Astrocyte of the spinal cord (primary cell): ENCODE measurements around the gene PFKL.

Experiments
- DNase-seq: peaks from one replicate; pipeline ENCODE4 v3.0.0; 2011; ENCODE audit warnings: low read depth, low spot score
- H3K4me3 ChIP-seq: 2 replicates; pipeline ENCODE4 v1.5.1; 2011; ENCODE audit warnings: low read depth, mild to moderate bottlenecking, low read length, moderate library complexity
- in situ Hi-C: cut with HindIII; loops from 2 replicates; pipeline ENCODE4 v1.10.0; 2017; ENCODE audit warnings: low sequenced_read_pairs
- TF ChIP-seq, protein P1 (sequence below): IDR thresholded peaks from 2 replicates; pipeline ENCODE4 v1.5.1; 2012; ENCODE audit warnings: low read depth, mild to moderate bottlenecking, low read length, inconsistent platforms

PFKL gene

GRCh38 chr21:44299458-44300261 is at the start of gene PFKL:
TSS of gene PFKL (plus strand) at chr21:44300053. CDS start at chr21:44300106, 53 bp downstream.
- peak within 1 kb of the TSS; percentile 60 for H3K4me3 ChIP-seq
- in situ Hi-C loops, result no loop called here
- TF ChIP-seq, protein P1, sequence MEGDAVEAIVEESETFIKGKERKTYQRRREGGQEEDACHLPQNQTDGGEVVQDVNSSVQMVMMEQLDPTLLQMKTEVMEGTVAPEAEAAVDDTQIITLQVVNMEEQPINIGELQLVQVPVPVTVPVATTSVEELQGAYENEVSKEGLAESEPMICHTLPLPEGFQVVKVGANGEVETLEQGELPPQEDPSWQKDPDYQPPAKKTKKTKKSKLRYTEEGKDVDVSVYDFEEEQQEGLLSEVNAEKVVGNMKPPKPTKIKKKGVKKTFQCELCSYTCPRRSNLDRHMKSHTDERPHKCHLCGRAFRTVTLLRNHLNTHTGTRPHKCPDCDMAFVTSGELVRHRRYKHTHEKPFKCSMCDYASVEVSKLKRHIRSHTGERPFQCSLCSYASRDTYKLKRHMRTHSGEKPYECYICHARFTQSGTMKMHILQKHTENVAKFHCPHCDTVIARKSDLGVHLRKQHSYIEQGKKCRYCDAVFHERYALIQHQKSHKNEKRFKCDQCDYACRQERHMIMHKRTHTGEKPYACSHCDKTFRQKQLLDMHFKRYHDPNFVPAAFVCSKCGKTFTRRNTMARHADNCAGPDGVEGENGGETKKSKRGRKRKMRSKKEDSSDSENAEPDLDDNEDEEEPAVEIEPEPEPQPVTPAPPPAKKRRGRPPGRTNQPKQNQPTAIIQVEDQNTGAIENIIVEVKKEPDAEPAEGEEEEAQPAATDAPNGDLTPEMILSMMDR, result no peak
- DNase-seq, result peak; percentile 26

- no peak overlapping the region for H3K4me3 ChIP-seq
- DNase-seq, result no peak
- TF ChIP-seq, protein P1, result no peak
- in situ Hi-C loops, result no loop called here
Observed at GRCh38 chr21:44253832-44254710, 45.8 kb upstream of the PFKL start.

DNA sequence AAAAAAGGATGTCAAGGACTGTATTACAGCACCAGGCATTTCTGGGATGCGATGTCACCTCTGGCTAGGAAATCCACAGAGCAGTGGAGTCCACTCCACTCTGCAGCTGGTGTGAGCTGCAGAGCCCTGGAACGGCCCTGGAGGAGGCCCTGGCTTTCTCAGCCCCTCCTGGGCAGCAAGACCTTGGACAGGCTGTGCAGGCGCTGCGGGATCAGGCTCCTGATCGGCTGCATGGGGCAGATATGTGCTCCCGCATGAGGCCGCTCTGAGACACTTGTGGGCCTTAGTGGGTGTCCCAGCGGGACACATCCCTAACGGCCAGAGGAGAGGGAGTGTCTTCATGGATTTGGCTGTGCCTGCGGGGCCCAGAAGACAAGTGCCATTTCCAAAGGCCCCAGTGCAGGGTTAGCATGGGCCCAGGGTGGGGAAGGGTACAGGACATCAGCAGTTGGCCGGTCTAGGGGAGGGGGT is 44.3 kb upstream of the PFKL start:
- TF ChIP-seq, protein P1, result no peak
- DNase-seq, result no peak
- H3K4me3 ChIP-seq, result no peak overlapping the region
- in situ Hi-C loops, result no loop called here

GRCh38 chr21:44258056-44258725 is 41.7 kb upstream of the PFKL start:
- no peak overlapping the region for H3K4me3 ChIP-seq
- TF ChIP-seq, protein P1, result no peak
- in situ Hi-C loops, result no loop called here
- no peak for DNase-seq

- no peak overlapping the region for H3K4me3 ChIP-seq
- DNase-seq, result no peak
- TF ChIP-seq, protein P1, result no peak
- in situ Hi-C loops, result no loop called here
Observed at GRCh38 chr21:44259082-44259705, 40.7 kb upstream of the PFKL start.

DNA sequence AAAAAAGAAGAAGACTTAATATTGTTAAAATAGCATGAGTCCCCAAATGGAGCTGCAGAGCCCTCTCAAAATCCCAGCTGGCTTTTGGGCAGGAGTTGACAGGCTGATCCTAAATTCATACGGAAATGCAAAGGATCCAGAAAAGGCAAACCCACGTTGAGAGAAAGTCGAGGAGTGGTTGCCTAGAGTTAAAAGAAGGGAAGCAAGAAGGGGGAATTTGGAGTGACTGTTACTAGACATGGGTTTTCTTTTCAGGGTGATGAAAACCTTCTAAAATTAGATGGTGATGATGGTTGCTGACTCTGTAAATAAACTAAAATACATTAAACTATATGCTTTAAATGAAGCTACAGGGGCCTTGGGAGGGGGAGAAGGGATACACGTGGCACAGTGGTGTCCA is 39.8 kb upstream of the PFKL start:
- in situ Hi-C loops, result no loop called here
- no peak overlapping the region for H3K4me3 ChIP-seq
- TF ChIP-seq, protein P1, result no peak
- DNase-seq, result no peak
